SK-N-MC (cell line): ENCODE results near the gene IRGC.

ENCODE experiments used
- DNase-seq: peaks from one replicate; pipeline ENCODE4 v3.0.0-alpha.2; 2011; ENCODE audit warnings: low read depth, low spot score
- H3K27ac ChIP-seq: fragments of 200-600 bp; sonication (generic); 2 replicates; pipeline ENCODE4 v1.5.1; 2016; ENCODE audit warnings: mixed run types
- H3K36me3 ChIP-seq: fragments of 200-600 bp; sonication (generic); 2 replicates; pipeline ENCODE4 v1.6.1; 2017; ENCODE audit warnings: antibody characterized with exemption, low read length, mixed read lengths; ENCODE audit not compliant: insufficient read depth
- H3K4me3 ChIP-seq: fragments of 200-600 bp; sonication (generic); 2 replicates; pipeline ENCODE4 v1.5.1; 2016
- H3K9ac ChIP-seq: fragments of 200-600 bp; sonication (generic); 2 replicates; pipeline ENCODE4 v1.8.0; 2017; ENCODE audit warnings: mixed run types, mixed read lengths; ENCODE audit not compliant: insufficient read length
- H3K9me3 ChIP-seq: fragments of 200-600 bp; sonication (generic); 2 replicates; pipeline ENCODE4 v1.6.1; 2017; ENCODE audit warnings: low read depth, mild to moderate bottlenecking, antibody characterized with exemption, low read length, moderate library complexity, mixed read lengths
- EZH2 ChIP-seq: fragments of 200-600 bp; sonication (generic); IDR thresholded peaks from one replicate; pipeline ENCODE4 v1.6.1; 2017; ENCODE audit warnings: antibody characterized with exemption
- FOXP2 ChIP-seq: optimal IDR thresholded peaks from 2 replicates; pipeline ENCODE3; 2011; ENCODE audit warnings: mild to moderate bottlenecking, moderate library complexity; ENCODE audit not compliant: insufficient read depth; ENCODE audit errors: extremely low read length, control extremely low read depth
- POLR2AphosphoS5 ChIP-seq: IDR thresholded peaks from 2 replicates; pipeline ENCODE4 v1.6.1; 2012; ENCODE audit warnings: mild to moderate bottlenecking, low read depth, low read length, borderline replicate concordance

The IRGC gene

GRCh38 chr19:43718627-43719377 is 2.9 kb downstream of the IRGC start:
- H3K27ac ChIP-seq = no peak overlapping the region
- H3K9ac ChIP-seq = no peak overlapping the region
- no peaks in the 10 kb centered on the region for H3K9me3 ChIP-seq
- TF ChIP-seq EZH2 = no peak
- no peak for TF ChIP-seq POLR2AphosphoS5
- no peak for TF ChIP-seq FOXP2
- H3K4me3 ChIP-seq = no peak overlapping the region
- no peaks in the 10 kb centered on the region for H3K36me3 ChIP-seq
- DNase-seq = no peak

GRCh38 chr19:43719378-43719868 is 3.5 kb downstream of the IRGC start:
- no peak overlapping the region for H3K27ac ChIP-seq
- TF ChIP-seq FOXP2 = no peak
- TF ChIP-seq POLR2AphosphoS5 = no peak
- TF ChIP-seq EZH2 = no peak
- no peaks in the 10 kb centered on the region for H3K36me3 ChIP-seq
- no peak for DNase-seq
- H3K9me3 ChIP-seq = no peaks in the 10 kb centered on the region
- no peak overlapping the region for H3K9ac ChIP-seq
- H3K4me3 ChIP-seq = no peak overlapping the region

GRCh38 chr19:43719918-43720317 is 4.0 kb downstream of the IRGC start:
- no peak overlapping the region for H3K9ac ChIP-seq
- H3K9me3 ChIP-seq = no peaks in the 10 kb centered on the region
- H3K27ac ChIP-seq = no peak overlapping the region
- H3K4me3 ChIP-seq = no peak overlapping the region
- TF ChIP-seq EZH2 (no peak), FOXP2 (no peak), POLR2AphosphoS5 (no peak)
- H3K36me3 ChIP-seq = no peaks in the 10 kb centered on the region
- no peak for DNase-seq

- no peaks in the 10 kb centered on the region for H3K36me3 ChIP-seq
- no peak overlapping the region for H3K4me3 ChIP-seq
- no peak overlapping the region for H3K9ac ChIP-seq
- no peak overlapping the region for H3K27ac ChIP-seq
- DNase-seq = no peak
- TF ChIP-seq POLR2AphosphoS5 = no peak
- no peak for TF ChIP-seq FOXP2
- no peak for TF ChIP-seq EZH2
- no peaks in the 10 kb centered on the region for H3K9me3 ChIP-seq
Measured at GRCh38 chr19:43720936-43721335, 5.1 kb downstream of the IRGC start.

GRCh38 chr19:43721469-43722048 is 5.7 kb downstream of the IRGC start:
- Histone ChIP-seq H3K9me3 (no peaks in the 10 kb centered on the region), H3K4me3 (no peak overlapping the region), H3K9ac (no peak overlapping the region), H3K27ac (no peak overlapping the region), H3K36me3 (no peaks in the 10 kb centered on the region)
- no peak for DNase-seq
- no peak for TF ChIP-seq EZH2
- no peak for TF ChIP-seq POLR2AphosphoS5
- no peak for TF ChIP-seq FOXP2

- TF ChIP-seq POLR2AphosphoS5 = no peak
- no peak for TF ChIP-seq EZH2
- TF ChIP-seq FOXP2 = no peak
- no peaks in the 10 kb centered on the region for H3K9me3 ChIP-seq
- no peak for DNase-seq
Measured at GRCh38 chr19:43723588-43723987, 7.7 kb downstream of the IRGC start.

GRCh38 chr19:43724896-43725295 is 9.0 kb downstream of the IRGC start:
- Histone ChIP-seq H3K9me3 (no peaks in the 10 kb centered on the region), H3K4me3 (no peak overlapping the region), H3K9ac (no peak overlapping the region), H3K36me3 (peaks cover 15% of the 10 kb centered on the region; the same call in 1 of the 2 replicates), H3K27ac (no peak overlapping the region)
- no peak for TF ChIP-seq POLR2AphosphoS5
- TF ChIP-seq EZH2 = no peak
- TF ChIP-seq FOXP2 = no peak
- no peak for DNase-seq

More at GRCh38 chr19:43723588-43723987, 7.7 kb downstream of the IRGC start:
- no peak overlapping the region for H3K9ac ChIP-seq
- peaks cover 3% of the 10 kb centered on the region; the same call in 1 of the 2 replicates for H3K36me3 ChIP-seq
- H3K27ac ChIP-seq = no peak overlapping the region
- H3K4me3 ChIP-seq = no peak overlapping the region

GRCh38 chr19:43725468-43725867 is 9.6 kb downstream of the IRGC start:
- Histone ChIP-seq H3K9ac (no peak overlapping the region), H3K4me3 (no peak overlapping the region), H3K27ac (no peak overlapping the region), H3K36me3 (peaks cover 18% of the 10 kb centered on the region; the same call in 1 of the 2 replicates), H3K9me3 (no peaks in the 10 kb centered on the region)
- no peak for DNase-seq
- TF ChIP-seq FOXP2 = no peak
- TF ChIP-seq EZH2 = no peak
- TF ChIP-seq POLR2AphosphoS5 = no peak
